Left lung (tissue), 10 donors: Measurements from ENCODE around the gene MOV10L1. TPM values are rescaled to one million over a fixed set of nuclear protein-coding genes. Genes with fewer than 3 reads are reported as not detected.

Experiments
- ATAC-seq: fragments of 200-7000 bp; cut with Tn5 transposase; one replicate; pipeline ENCODE4 v1.9.1; 2020; ENCODE audit warnings: moderate library complexity
- DNase-seq, 4 donors: peaks; one replicate each; pipeline ENCODE4 v3.0.0-alpha.2; 2013 to 2020
- H3K27ac ChIP-seq, 2 donors: fragments of 200-600 bp; sonication (generic) in 1 of 2; one replicate each; pipeline versions ENCODE4 v1.5.0 to v1.8.0; 2020 to 2021
- H3K27me3 ChIP-seq, 2 donors: fragments of 200-600 bp; sonication (generic) in 1 of 2; one replicate each; pipeline versions ENCODE4 v1.5.0 to v1.8.0; 2020 to 2021
- H3K36me3 ChIP-seq, 2 donors: fragments of 200-600 bp; sonication (generic) in 1 of 2; one replicate each; pipeline versions ENCODE4 v1.5.0 to v1.8.0; 2020 to 2021
- H3K4me1 ChIP-seq, 2 donors: fragments of 200-600 bp; one replicate each; pipeline ENCODE4 v1.8.0; 2021
- H3K4me3 ChIP-seq, 2 donors: fragments of 200-600 bp; sonication (generic) in 1 of 2; one replicate each; pipeline versions ENCODE4 v1.5.0 to v1.8.0; 2020 to 2021; ENCODE audit warnings: mild to moderate bottlenecking in 1 of 2
- H3K9me3 ChIP-seq, 2 donors: fragments of 200-600 bp; sonication (generic) in 1 of 2; one replicate each; pipeline versions ENCODE4 v1.5.0 to v1.8.0; 2020 to 2021
- intact Hi-C, 2 donors: fragments of 100-400 bp; cut with DNase I; formaldehyde crosslinking; loops; one replicate each; pipeline versions ENCODE4 v1.11.2 to v1.14.2; 2022
- polyA plus RNA-seq, 6 donors: library from polyadenylated mRNA; unstranded; fragments of 120-200 nt; gene quantifications; one replicate each; pipeline ENCODE4 v1.2.1, GENCODE V29; 2013; ENCODE audit not compliant: insufficient read length in 6 of 6
- total RNA-seq, 2 donors: library from RNA; stranded (reverse); fragmentation: NEBNext Ultra II Directional; extraction: Animal tissue kit (Norgen Biotek cat#: 25700); gene quantifications; one replicate each; pipeline ENCODE4 v1.2.1, GENCODE V29; 2021
- TF ChIP-seq, protein P1 (sequence below), 2 donors: fragments of 200-600 bp; sonication (generic) in 1 of 2; IDR thresholded peaks; one replicate each; pipeline versions ENCODE4 v1.5.0 to v1.8.0; 2021; ENCODE audit warnings: antibody characterized with exemption in 2 of 2
- donor health status: DM: no; HTN: yes; CAD: no.
- donor health status: DM: no; HTN: no; CAD: no.

Gene MOV10L1
- total and polyA plus RNA-seq, 8 donors, result 0.37 to 4.7 (median 2.2) TPM

- no peak for DNase-seq
- H3K36me3 ChIP-seq, result peaks cover 0 to 58% of the 10 kb centered on the region in 2 donors
- H3K27ac ChIP-seq, result no peak overlapping the region
- intact Hi-C loops, result no loop called here
- no peaks in the 10 kb centered on the region for H3K27me3 ChIP-seq
- ATAC-seq, result no peak
- H3K9me3 ChIP-seq, result no peaks in the 10 kb centered on the region
- H3K4me1 ChIP-seq, result peaks cover 8 to 35% of the 10 kb centered on the region in 2 donors
- TF ChIP-seq, protein P1, sequence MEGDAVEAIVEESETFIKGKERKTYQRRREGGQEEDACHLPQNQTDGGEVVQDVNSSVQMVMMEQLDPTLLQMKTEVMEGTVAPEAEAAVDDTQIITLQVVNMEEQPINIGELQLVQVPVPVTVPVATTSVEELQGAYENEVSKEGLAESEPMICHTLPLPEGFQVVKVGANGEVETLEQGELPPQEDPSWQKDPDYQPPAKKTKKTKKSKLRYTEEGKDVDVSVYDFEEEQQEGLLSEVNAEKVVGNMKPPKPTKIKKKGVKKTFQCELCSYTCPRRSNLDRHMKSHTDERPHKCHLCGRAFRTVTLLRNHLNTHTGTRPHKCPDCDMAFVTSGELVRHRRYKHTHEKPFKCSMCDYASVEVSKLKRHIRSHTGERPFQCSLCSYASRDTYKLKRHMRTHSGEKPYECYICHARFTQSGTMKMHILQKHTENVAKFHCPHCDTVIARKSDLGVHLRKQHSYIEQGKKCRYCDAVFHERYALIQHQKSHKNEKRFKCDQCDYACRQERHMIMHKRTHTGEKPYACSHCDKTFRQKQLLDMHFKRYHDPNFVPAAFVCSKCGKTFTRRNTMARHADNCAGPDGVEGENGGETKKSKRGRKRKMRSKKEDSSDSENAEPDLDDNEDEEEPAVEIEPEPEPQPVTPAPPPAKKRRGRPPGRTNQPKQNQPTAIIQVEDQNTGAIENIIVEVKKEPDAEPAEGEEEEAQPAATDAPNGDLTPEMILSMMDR (IDR thresholded peaks at IDR 0.05), result no peak
- no peak overlapping the region for H3K4me3 ChIP-seq
Measured at GRCh38 chr22:50198624-50199017, 108.8 kb downstream of the MOV10L1 start.

- Histone ChIP-seq H3K9me3 (no peaks in the 10 kb centered on the region), H3K4me1 (peaks cover 8 to 41% of the 10 kb centered on the region in 2 donors), H3K36me3 (peaks cover 0 to 51% of the 10 kb centered on the region in 2 donors), H3K27me3 (no peaks in the 10 kb centered on the region), H3K27ac (no peak overlapping the region), H3K4me3 (peak overlapping the region in 1 of 2 donors; percentile 75)
- DNase-seq (no peak), ATAC-seq (no peak)
- TF ChIP-seq, protein P1 (IDR thresholded peaks at IDR 0.05), result no peak
- intact Hi-C loops, result no loop called here
Measured at GRCh38 chr22:50199251-50199721, 109.5 kb downstream of the MOV10L1 start.

DNA sequence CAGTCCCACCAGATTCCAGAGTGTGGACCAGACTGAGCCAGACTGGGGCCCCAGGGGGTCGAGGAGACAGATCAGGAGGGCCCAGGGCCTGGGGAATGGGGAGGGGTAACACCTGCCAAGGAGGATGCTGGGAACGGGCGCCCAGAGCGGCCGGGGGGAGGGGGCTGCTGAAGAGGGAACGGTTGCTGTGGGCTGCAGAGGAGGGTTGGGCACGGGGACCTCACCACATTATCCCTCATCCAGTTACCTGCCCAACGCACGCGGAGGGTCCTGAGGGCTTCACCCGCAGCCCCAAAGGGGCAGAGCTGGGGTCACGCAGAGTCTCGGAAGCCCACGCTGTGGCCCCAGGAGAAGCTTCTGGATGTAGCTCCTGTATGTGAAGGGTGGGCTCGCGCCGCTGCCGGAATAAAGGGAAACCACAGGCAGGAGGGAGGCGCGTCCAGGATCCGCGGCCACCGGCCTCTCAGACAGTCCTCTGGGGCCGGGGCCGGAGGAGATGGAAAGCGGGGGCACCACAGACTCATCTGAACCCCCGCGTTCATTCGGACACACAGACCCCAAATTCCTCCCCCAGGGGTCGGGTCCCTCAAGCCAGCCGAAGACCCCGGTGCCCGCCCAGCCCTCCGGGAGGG is 110.1 kb downstream of the MOV10L1 start:
- no peak for DNase-seq
- ATAC-seq, result peak; percentile 6
- Histone ChIP-seq H3K27ac (peak overlapping the region; percentile 59 to 80), H3K4me3 (peak overlapping the region; percentile 75 to 82), H3K27me3 (no peaks in the 10 kb centered on the region), H3K36me3 (peaks cover 0 to 44% of the 10 kb centered on the region in 2 donors), H3K9me3 (no peaks in the 10 kb centered on the region), H3K4me1 (peaks cover 8 to 48% of the 10 kb centered on the region in 2 donors)
- TF ChIP-seq, protein P1 (IDR thresholded peaks at IDR 0.05), result no peak
- intact Hi-C loops, result no loop called here

GRCh38 chr22:50200461-50201190 is 110.8 kb downstream of the MOV10L1 start, which contains the start of gene SELENOO:
TSS of gene SELENOO (plus strand) at chr22:50201011. CDS start at chr22:50201037, 26 bp downstream.
- DNase-seq (peak; percentile 88 to 96 (median 92)), ATAC-seq (peak; percentile 93)
- intact Hi-C loops, result no loop called here
- Histone ChIP-seq H3K9me3 (no peaks in the 10 kb centered on the region), H3K27me3 (no peaks in the 10 kb centered on the region), H3K4me1 (peaks cover 8 to 55% of the 10 kb centered on the region in 2 donors), H3K27ac (peak within 1 kb of the TSS; percentile 59 to 80), H3K36me3 (peaks cover 0 to 38% of the 10 kb centered on the region in 2 donors), H3K4me3 (peak within 1 kb of the TSS; percentile 75 to 82)
- TF ChIP-seq, protein P1 (IDR thresholded peaks at IDR 0.05), result no peak
